Osteoblast (primary cell): ENCODE results near the gene CSNK1G2. TPM values are rescaled to one million over a fixed set of nuclear protein-coding genes. Genes with fewer than 3 reads are reported as not detected.

Source experiments
- DNase-seq: peaks from one replicate; pipeline ENCODE4 v3.0.0; 2011; ENCODE audit warnings: low spot score, mixed read lengths; ENCODE audit not compliant: insufficient read length; ENCODE audit errors: missing footprints
- H2AFZ ChIP-seq: 2 replicates; pipeline ENCODE4 v1.6.0; 2011; ENCODE audit warnings: mild to moderate bottlenecking, low read length
- H3K27ac ChIP-seq: 2 replicates; pipeline ENCODE4 v1.5.1; 2011; ENCODE audit warnings: mild to moderate bottlenecking, low read depth, low read length, moderate library complexity
- H3K27me3 ChIP-seq: 2 replicates; pipeline ENCODE4 v1.6.0; 2012; ENCODE audit warnings: mild to moderate bottlenecking, control low read depth, inconsistent platforms, low read length, moderate library complexity; ENCODE audit not compliant: insufficient read depth
- H3K36me3 ChIP-seq: 2 replicates; pipeline ENCODE4 v1.5.1; 2011; ENCODE audit warnings: mild to moderate bottlenecking, low read length, control low read depth, moderate library complexity; ENCODE audit not compliant: insufficient read depth
- H3K4me1 ChIP-seq: 2 replicates; pipeline ENCODE4 v1.5.1; 2011; ENCODE audit warnings: mild to moderate bottlenecking, low read length, control low read depth, moderate library complexity; ENCODE audit not compliant: insufficient read depth
- H3K4me2 ChIP-seq: 2 replicates; pipeline ENCODE4 v1.6.0; 2011; ENCODE audit warnings: mild to moderate bottlenecking, low read length; ENCODE audit not compliant: insufficient read depth
- H3K4me3 ChIP-seq: fragments of 200-600 bp; sonication (generic); 3 replicates; pipeline ENCODE4 v1.5.1; 2012; ENCODE audit warnings: mild to moderate bottlenecking, low read length, inconsistent platforms; ENCODE audit not compliant: insufficient read depth
- H3K79me2 ChIP-seq: 2 replicates; pipeline ENCODE4 v1.6.0; 2012; ENCODE audit warnings: mild to moderate bottlenecking, low read length, control low read depth, inconsistent platforms; ENCODE audit not compliant: insufficient read depth
- H3K9me3 ChIP-seq: 2 replicates; pipeline ENCODE4 v1.5.1; 2011; ENCODE audit warnings: low read depth, low read length, control low read depth
- H4K20me1 ChIP-seq: 2 replicates; pipeline ENCODE4 v1.6.0; 2012; ENCODE audit warnings: mild to moderate bottlenecking, low read length, control low read depth; ENCODE audit not compliant: insufficient read depth
- CTCF ChIP-seq: IDR thresholded peaks from 2 replicates; pipeline ENCODE4 v1.5.1; 2011; ENCODE audit warnings: mild to moderate bottlenecking, low read depth, low read length, moderate library complexity; ENCODE audit errors: extremely low read depth
- total RNA-seq: library from RNA; depleted of rRNA; stranded (reverse); fragments of >200 nt; gene quantifications from 2 replicates; pipeline ENCODE4 v1.2.3, GENCODE V29; 2012

The CSNK1G2 gene
- total RNA-seq, 1 donor: 68.8 TPM

- peaks cover 26% of the 10 kb centered on the region for H3K36me3 ChIP-seq
- no peaks in the 10 kb centered on the region for H3K9me3 ChIP-seq
- TF ChIP-seq CTCF: no peak
- no peaks in the 10 kb centered on the region for H3K27me3 ChIP-seq
- no peak overlapping the region for H3K4me3 ChIP-seq
- H3K4me1 ChIP-seq: no peaks in the 10 kb centered on the region
- H3K79me2 ChIP-seq: peaks cover 7% of the 10 kb centered on the region
- H2AFZ ChIP-seq: no peak overlapping the region
- DNase-seq: peak; percentile 75
- peaks cover 16% of the 10 kb centered on the region for H4K20me1 ChIP-seq
- H3K27ac ChIP-seq: no peak overlapping the region
- H3K4me2 ChIP-seq: no peak overlapping the region
Observed at GRCh38 chr19:1997353-1998233, 56.6 kb downstream of the CSNK1G2 start.

- Histone ChIP-seq H2AFZ (no peak overlapping the region), H4K20me1 (peaks cover 20% of the 10 kb centered on the region), H3K27ac (no peak overlapping the region), H3K4me1 (no peaks in the 10 kb centered on the region), H3K9me3 (no peaks in the 10 kb centered on the region), H3K27me3 (no peaks in the 10 kb centered on the region), H3K4me3 (no peak overlapping the region), H3K79me2 (peaks cover 10% of the 10 kb centered on the region), H3K36me3 (peaks cover 20% of the 10 kb centered on the region), H3K4me2 (no peak overlapping the region)
- no peak for TF ChIP-seq CTCF
- peak; percentile 27 for DNase-seq
Observed at GRCh38 chr19:1998712-1999708, 58.0 kb downstream of the CSNK1G2 start.

GRCh38 chr19:1999856-2000515 lies 59.0 kb downstream of the CSNK1G2 start:
- no peak for TF ChIP-seq CTCF
- no peaks in the 10 kb centered on the region for H3K4me1 ChIP-seq
- H4K20me1 ChIP-seq: peaks cover 21% of the 10 kb centered on the region
- H2AFZ ChIP-seq: no peak overlapping the region
- H3K79me2 ChIP-seq: peaks cover 11% of the 10 kb centered on the region
- H3K36me3 ChIP-seq: peaks cover 20% of the 10 kb centered on the region
- no peak overlapping the region for H3K4me3 ChIP-seq
- no peak overlapping the region for H3K27ac ChIP-seq
- no peaks in the 10 kb centered on the region for H3K27me3 ChIP-seq
- peak; percentile 74 for DNase-seq
- no peak overlapping the region for H3K4me2 ChIP-seq
- no peaks in the 10 kb centered on the region for H3K9me3 ChIP-seq
